Vagina (tissue), 2 donors: Measurements from ENCODE around the gene RASGRP3.

Experiments
- POLR2AphosphoS5 ChIP-seq, 2 donors: sonication (generic); formaldehyde crosslinking; IDR thresholded peaks; one replicate each; pipeline ENCODE4 v1.9.0; 2017; ENCODE audit warnings: antibody characterized with exemption in 2 of 2, mild to moderate bottlenecking in 2 of 2, low read depth in 1 of 2; ENCODE audit not compliant: insufficient read depth in 1 of 2
- TF ChIP-seq, protein P1 (sequence below), 3 experiments: fragments of 450-650 bp in 2 of 3; fragments of 200-600 bp in 1 of 3; sonication (generic) in 1 of 3; IDR thresholded peaks; one replicate each; pipeline ENCODE4 v1.5.1; 2017 to 2019; ENCODE audit warnings: antibody characterized with exemption in 3 of 3, mild to moderate bottlenecking in 2 of 3, moderate library complexity in 2 of 3

- TF ChIP-seq, protein P1, sequence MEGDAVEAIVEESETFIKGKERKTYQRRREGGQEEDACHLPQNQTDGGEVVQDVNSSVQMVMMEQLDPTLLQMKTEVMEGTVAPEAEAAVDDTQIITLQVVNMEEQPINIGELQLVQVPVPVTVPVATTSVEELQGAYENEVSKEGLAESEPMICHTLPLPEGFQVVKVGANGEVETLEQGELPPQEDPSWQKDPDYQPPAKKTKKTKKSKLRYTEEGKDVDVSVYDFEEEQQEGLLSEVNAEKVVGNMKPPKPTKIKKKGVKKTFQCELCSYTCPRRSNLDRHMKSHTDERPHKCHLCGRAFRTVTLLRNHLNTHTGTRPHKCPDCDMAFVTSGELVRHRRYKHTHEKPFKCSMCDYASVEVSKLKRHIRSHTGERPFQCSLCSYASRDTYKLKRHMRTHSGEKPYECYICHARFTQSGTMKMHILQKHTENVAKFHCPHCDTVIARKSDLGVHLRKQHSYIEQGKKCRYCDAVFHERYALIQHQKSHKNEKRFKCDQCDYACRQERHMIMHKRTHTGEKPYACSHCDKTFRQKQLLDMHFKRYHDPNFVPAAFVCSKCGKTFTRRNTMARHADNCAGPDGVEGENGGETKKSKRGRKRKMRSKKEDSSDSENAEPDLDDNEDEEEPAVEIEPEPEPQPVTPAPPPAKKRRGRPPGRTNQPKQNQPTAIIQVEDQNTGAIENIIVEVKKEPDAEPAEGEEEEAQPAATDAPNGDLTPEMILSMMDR (IDR thresholded peaks at IDR 0.05): no peak
- no peak for TF ChIP-seq POLR2AphosphoS5 (IDR thresholded peaks at IDR 0.05; ENCODE audit: insufficient read depth in 1 of 2, low read depth in 1 of 2)
These were observed 12.5 kb downstream of the RASGRP3 start for GRCh38 chr2:33488715-33489540.
